OCI-LY1 (cell line): ENCODE results near the gene ZMIZ1.

ENCODE experiments used
- H2AFZ ChIP-seq: fragments of 200-600 bp; sonication (generic), shearing (Covaris generic); 2 replicates; pipeline ENCODE4 v1.6.0; 2014; ENCODE audit warnings: antibody characterized with exemption, mild to moderate bottlenecking, low read length
- H3F3A ChIP-seq: fragments of 200-600 bp; sonication (generic), shearing (Covaris generic); 2 replicates; pipeline ENCODE4 v1.6.0; 2014; ENCODE audit warnings: mild to moderate bottlenecking, antibody characterized with exemption, low read length, moderate library complexity; ENCODE audit not compliant: insufficient read depth
- H3K27ac ChIP-seq: fragments of 200-600 bp; sonication (generic); 2 replicates; pipeline ENCODE4 v1.5.1; 2014; ENCODE audit warnings: low read length, mixed run types, mild to moderate bottlenecking, low read depth; ENCODE audit not compliant: poor library complexity, severe bottlenecking
- H3K27me3 ChIP-seq: fragments of 200-600 bp; sonication (generic); 2 replicates; pipeline ENCODE4 v1.6.0; 2014; ENCODE audit warnings: antibody characterized with exemption, mild to moderate bottlenecking, low read length, moderate library complexity; ENCODE audit not compliant: insufficient read depth
- H3K36me3 ChIP-seq: fragments of 200-600 bp; sonication (generic); 2 replicates; pipeline ENCODE4 v1.6.1; 2014; ENCODE audit warnings: mild to moderate bottlenecking, antibody characterized with exemption, low read length, moderate library complexity, mixed read lengths; ENCODE audit not compliant: insufficient read depth
- H3K4me1 ChIP-seq: fragments of 200-600 bp; sonication (generic); 2 replicates; pipeline ENCODE4 v1.5.1; 2014; ENCODE audit warnings: mild to moderate bottlenecking, low read length, moderate library complexity; ENCODE audit not compliant: insufficient read depth, severe bottlenecking
- H3K4me2 ChIP-seq: fragments of 200-600 bp; sonication (generic), shearing (Covaris generic); 2 replicates; pipeline ENCODE4 v1.6.1; 2014; ENCODE audit warnings: low read length
- H3K4me3 ChIP-seq: fragments of 200-600 bp; sonication (generic); 2 replicates; pipeline ENCODE4 v1.5.1; 2014; ENCODE audit warnings: low read length, low read depth, mild to moderate bottlenecking, mixed read lengths; ENCODE audit not compliant: poor library complexity, severe bottlenecking
- H3K79me2 ChIP-seq: fragments of 200-600 bp; shearing (Covaris generic); 2 replicates; pipeline ENCODE4 v1.6.1; 2016; ENCODE audit warnings: mixed run types, low read length, mixed read lengths; ENCODE audit not compliant: insufficient read depth
- H3K9ac ChIP-seq: fragments of 200-600 bp; sonication (generic), shearing (Covaris generic); 2 replicates; pipeline ENCODE4 v1.6.1; 2014; ENCODE audit warnings: mild to moderate bottlenecking, low read length, mixed read lengths
- H3K9me2 ChIP-seq: fragments of 200-600 bp; sonication (generic), shearing (Covaris generic); 2 replicates; pipeline ENCODE4 v1.6.1; 2014; ENCODE audit warnings: low read depth, mild to moderate bottlenecking, low read length, mixed read lengths
- H3K9me3 ChIP-seq: fragments of 200-600 bp; shearing (Covaris generic); 2 replicates; pipeline ENCODE4 v1.6.1; 2014; ENCODE audit warnings: low read length, mixed read lengths
- H4K20me1 ChIP-seq: fragments of 200-600 bp; sonication (generic), shearing (Covaris generic); 2 replicates; pipeline ENCODE4 v1.6.0; 2016; ENCODE audit warnings: mild to moderate bottlenecking, low read length; ENCODE audit not compliant: insufficient read depth
- EZH2 ChIP-seq: fragments of 200-600 bp; sonication (generic), shearing (Covaris generic); IDR thresholded peaks from 2 replicates; pipeline ENCODE4 v1.8.0; 2017; ENCODE audit warnings: borderline replicate concordance, mixed run types, mild to moderate bottlenecking, antibody characterized with exemption, low read length, moderate library complexity, mixed read lengths
- TF ChIP-seq, protein P1 (sequence below): fragments of 200-600 bp; sonication (generic), shearing (Covaris generic); IDR thresholded peaks from 2 replicates; pipeline ENCODE4 v1.5.1; 2017; ENCODE audit warnings: mild to moderate bottlenecking, antibody characterized with exemption, low read length, moderate library complexity, mixed read lengths

Gene ZMIZ1

DNA sequence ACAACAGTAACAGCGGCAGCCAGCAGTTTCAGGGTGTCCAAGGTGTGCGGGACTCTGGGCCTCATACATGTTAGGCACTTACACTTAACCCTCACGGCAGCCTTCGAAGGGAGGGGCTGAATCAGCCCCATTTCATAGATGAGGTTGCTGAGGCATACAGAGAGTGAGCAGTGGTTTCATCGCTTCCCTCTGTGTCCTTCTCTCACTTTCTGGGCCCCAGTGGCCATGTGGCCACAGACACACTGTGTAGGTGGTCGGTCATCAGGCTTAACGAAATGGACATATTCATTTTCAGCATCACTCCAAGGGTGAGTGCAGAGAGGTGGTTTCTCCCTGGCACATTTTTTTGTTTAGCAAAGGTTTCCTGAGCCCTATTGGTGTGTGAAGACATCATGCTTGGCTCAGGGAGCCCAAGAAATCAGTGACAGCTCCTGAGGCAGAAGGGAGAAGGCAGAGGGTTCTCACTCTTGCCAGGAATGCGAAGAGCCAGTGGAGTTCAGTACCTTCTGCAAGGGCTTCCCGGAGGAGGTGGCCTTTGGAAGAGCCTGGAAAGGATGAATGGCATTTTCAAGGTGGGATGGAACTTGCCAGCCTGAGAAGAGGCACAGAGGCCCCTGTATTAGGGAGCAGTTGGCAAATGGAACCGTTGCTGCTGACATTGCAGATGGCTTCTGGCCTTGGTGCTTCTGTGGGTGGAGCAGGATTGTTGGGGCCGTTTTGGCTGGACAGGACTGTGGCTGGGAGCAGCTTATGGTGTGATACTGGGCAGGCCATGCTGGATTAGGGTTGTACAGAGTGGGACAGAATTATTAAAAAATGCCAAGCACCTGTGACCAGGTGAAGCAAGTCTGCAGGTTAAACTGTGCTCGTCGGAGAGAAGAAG, 216.8 kb downstream of the ZMIZ1 start:
- no peaks in the 10 kb centered on the region for H3K79me2 ChIP-seq
- H3K36me3 ChIP-seq = no peaks in the 10 kb centered on the region
- H2AFZ ChIP-seq = no peak overlapping the region
- H3F3A ChIP-seq = no peaks in the 10 kb centered on the region
- H3K27me3 ChIP-seq = no peaks in the 10 kb centered on the region; the same call in 1 of the 2 replicates
- peak overlapping the region; percentile 42 for H3K27ac ChIP-seq
- peaks cover 32% of the 10 kb centered on the region for H3K4me1 ChIP-seq
- no peaks in the 10 kb centered on the region for H3K9me3 ChIP-seq
- no peaks in the 10 kb centered on the region for H3K9me2 ChIP-seq
- no peaks in the 10 kb centered on the region for H4K20me1 ChIP-seq
- no peak overlapping the region for H3K4me3 ChIP-seq
- H3K9ac ChIP-seq = no peak overlapping the region
- H3K4me2 ChIP-seq = peak overlapping the region; percentile 48; the same call in 1 of the 2 replicates
- TF ChIP-seq, protein P1, sequence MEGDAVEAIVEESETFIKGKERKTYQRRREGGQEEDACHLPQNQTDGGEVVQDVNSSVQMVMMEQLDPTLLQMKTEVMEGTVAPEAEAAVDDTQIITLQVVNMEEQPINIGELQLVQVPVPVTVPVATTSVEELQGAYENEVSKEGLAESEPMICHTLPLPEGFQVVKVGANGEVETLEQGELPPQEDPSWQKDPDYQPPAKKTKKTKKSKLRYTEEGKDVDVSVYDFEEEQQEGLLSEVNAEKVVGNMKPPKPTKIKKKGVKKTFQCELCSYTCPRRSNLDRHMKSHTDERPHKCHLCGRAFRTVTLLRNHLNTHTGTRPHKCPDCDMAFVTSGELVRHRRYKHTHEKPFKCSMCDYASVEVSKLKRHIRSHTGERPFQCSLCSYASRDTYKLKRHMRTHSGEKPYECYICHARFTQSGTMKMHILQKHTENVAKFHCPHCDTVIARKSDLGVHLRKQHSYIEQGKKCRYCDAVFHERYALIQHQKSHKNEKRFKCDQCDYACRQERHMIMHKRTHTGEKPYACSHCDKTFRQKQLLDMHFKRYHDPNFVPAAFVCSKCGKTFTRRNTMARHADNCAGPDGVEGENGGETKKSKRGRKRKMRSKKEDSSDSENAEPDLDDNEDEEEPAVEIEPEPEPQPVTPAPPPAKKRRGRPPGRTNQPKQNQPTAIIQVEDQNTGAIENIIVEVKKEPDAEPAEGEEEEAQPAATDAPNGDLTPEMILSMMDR = no peak
- TF ChIP-seq EZH2 = no peak

DNA sequence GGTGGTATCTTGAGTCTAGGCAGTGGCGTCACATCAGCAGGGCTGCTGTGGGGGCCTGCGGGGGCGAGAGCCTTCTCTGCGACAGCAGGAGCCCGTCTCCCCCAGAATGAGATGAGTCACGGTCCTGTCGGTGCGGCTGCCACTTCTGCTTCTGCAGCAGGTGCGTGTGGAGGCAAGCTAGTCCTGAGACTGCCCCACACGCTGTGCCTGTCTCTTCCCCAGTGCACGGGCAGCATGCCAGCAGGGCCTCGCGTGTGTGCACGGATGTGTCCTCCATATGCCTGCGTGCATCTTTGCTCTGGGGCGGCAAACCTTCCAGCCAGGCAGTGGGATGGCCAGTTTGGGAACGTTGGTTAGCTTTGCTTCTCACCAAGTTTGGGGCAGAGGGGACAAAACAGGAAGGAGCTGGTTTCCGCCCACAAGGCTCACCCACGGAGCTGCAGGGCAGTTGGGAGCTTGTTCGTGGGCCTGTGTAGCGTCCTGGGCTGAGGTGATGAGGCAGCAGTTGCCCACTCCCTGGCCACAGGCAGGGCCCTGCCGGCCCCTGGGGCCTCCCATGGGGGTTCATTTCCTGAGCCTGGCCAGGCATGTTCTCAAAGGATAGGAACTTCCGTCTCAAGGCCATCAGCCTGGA, 217.7 kb downstream of the ZMIZ1 start:
- Histone ChIP-seq H2AFZ (no peak overlapping the region), H3K9me2 (no peaks in the 10 kb centered on the region), H4K20me1 (no peaks in the 10 kb centered on the region), H3K4me1 (peaks cover 32% of the 10 kb centered on the region), H3K79me2 (no peaks in the 10 kb centered on the region), H3K36me3 (no peaks in the 10 kb centered on the region), H3K4me2 (peak overlapping the region; percentile 48; the same call in 1 of the 2 replicates), H3K9me3 (no peaks in the 10 kb centered on the region), H3K27ac (peak overlapping the region; percentile 42), H3K4me3 (peak overlapping the region; percentile 21), H3K27me3 (no peaks in the 10 kb centered on the region; the same call in 1 of the 2 replicates), H3K9ac (peak overlapping the region; percentile 7; the same call in 1 of the 2 replicates), H3F3A (no peaks in the 10 kb centered on the region)
- TF ChIP-seq, protein P1 = no peak
- no peak for TF ChIP-seq EZH2

DNA sequence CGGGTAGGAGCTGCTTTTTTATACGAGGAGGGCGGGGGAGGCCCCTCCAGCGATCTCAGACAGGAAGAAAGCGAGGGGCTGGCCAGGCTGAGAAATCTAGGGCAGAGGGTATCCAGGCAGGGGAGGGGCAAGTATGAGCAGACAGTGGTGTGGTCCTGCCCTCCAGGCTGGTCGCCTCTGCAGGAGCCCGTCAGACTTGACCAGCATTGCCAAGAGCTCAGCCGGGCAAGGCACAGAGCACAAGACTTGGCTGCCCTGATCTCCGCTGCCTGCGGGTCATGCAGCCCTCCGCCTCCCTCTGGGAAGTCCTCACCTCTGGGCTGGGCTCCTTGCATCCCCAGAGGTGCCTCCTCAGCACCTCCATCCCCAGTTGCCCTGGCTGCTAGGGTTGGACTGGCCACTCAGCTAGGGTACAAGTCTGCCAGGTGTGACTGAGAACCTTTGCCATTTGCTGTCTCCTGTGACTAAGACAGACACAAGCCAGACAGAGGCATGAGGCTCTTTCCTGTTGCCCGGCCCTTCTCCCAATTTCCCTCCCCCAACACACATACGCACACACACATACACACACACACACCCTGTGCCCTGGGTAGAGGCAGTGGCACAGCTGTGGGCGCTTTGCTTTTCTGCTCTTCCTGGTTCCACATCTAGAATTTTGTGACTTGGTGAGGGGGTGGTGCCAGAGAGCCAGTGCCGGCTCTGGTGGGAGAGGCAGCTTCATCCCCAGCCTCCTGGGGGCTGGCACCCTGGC, 219.4 kb downstream of the ZMIZ1 start:
- TF ChIP-seq, protein P1 = no peak
- no peak for TF ChIP-seq EZH2
- no peaks in the 10 kb centered on the region for H4K20me1 ChIP-seq
- no peaks in the 10 kb centered on the region for H3K36me3 ChIP-seq
- no peaks in the 10 kb centered on the region for H3K9me3 ChIP-seq
- H3K27ac ChIP-seq = no peak overlapping the region
- no peaks in the 10 kb centered on the region for H3K9me2 ChIP-seq
- no peak overlapping the region for H3K4me2 ChIP-seq
- no peak overlapping the region for H3K4me3 ChIP-seq
- H3K4me1 ChIP-seq = peaks cover 31% of the 10 kb centered on the region
- H2AFZ ChIP-seq = no peak overlapping the region
- H3F3A ChIP-seq = no peaks in the 10 kb centered on the region
- no peaks in the 10 kb centered on the region for H3K79me2 ChIP-seq
- H3K9ac ChIP-seq = no peak overlapping the region
- H3K27me3 ChIP-seq = no peaks in the 10 kb centered on the region
